Stimulated activated CD4-positive, alpha-beta T cell treated with anti-CD3 and anti-CD28 coated beads, Interleukin-4, amount 100 ng/mL, for 4 hours (primary cell): ENCODE measurements around the gene PRSS48.
A peak's percentile ranks its signal among the peaks of the same experiment; 100 is the strongest.
"Not testable (repeated sequence)": the region's sequence is repeated elsewhere in the genome, so short reads cannot be mapped to it uniquely, and the experiment has no call there.

Source experiments
- DNase-seq, 2 experiments: peaks; one replicate each; pipeline ENCODE4 v3.0.0-alpha.2; 2020

The PRSS48 gene

GRCh38 chr4:151276787-151277562 lies at the start of gene PRSS48:
TSS of gene PRSS48 (plus strand) at chr4:151277161. CDS start at chr4:151277173, 12 bp downstream.
- DNase-seq: peak; percentile 3 to 36

GRCh38 chr4:151227172-151227571 lies 49.8 kb upstream of the PRSS48 start:
- DNase-seq: no peak

DNA sequence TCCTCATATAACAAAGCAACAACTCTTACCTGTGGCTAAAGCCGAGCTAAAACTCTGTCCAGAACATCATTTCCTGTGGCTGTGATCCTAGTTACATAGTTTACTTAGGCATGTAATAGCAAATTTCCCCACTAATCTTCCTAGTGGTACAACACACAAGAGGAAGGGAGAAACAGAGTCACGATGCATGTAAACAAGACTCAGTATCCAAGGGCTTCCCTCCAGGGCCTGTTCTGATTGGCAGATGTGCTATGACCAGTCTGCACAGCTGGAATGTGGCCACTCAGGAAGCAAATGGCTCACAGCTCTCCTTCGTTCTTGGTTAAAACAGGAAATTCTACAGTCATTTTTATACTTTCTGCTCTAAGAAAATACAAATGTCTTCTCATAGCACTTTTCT lies 49.2 kb upstream of the PRSS48 start:
- DNase-seq: no peak

DNA sequence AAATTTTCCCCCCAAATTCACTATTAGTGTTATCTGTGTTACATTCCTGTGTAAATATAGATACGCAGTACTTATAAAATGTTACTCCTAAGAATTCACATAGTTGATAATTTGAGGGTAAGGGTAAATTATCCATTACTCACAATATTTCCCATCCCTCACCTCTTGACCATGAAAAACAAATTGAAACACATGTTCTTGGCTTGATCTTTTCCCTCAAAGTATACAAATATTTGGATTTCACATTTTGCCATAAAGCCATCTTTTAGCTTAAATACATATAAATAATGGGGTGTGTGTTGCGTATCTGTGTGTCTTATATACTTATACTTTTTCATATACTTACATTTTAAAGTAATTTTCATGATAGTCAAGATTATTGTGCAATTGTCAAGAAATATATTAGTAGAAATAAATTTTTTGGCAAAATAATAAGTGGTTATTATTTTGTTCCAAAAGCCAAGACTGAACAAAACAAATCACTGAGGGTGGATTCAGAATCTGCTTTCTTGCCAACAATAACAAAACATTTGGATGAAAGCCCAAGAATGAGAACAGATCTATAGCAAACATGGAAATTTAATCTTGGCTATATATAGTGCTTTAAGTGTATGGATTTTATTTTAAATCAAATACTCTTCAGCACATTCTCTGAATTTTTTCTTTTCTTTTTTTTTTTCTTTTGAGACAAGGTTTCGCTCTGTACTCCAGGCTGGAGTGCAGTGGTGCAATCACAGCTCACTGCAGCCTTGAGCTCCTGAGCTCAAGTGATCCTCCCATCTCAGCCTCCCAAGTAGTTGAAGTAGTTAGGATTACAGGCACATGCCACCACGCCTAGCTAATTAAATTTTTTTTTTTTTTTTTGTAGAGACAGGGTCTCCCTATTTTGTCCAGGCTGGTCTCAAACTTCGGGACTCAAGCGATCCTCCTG lies 48.5 kb upstream of the PRSS48 start:
- no peak for DNase-seq

DNA sequence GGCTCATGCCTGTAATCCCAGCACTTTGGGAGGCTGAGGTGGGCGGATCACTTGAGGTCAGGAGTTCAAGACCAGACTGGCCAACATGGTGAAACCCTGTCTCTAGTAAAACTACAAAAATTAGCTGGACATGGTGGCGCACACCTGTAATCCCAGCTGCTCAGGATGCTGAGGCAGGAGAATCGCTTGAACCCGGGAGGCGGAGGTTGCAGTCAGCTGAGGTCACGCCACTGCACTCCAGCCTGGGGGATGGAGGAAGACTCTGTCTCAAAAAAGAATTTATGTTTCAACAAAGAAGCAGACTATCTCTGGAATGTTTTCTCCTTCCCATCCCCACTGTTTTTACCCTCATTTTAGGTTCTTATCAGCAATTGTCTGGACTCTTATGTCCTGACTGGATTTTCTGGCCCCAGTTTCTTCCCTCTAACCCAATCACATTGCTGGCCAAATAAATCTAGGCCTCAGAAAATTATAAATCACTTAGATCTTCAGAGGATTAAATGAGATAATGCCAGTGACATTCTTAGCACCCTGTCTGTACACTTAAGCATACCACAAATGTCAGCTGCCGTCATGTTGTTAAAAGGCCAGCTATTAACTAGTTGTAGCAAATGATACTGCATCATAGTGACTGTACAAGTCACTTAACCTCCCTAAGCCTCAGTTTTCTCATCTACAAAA lies 44.9 kb upstream of the PRSS48 start:
- DNase-seq: no peak

DNA sequence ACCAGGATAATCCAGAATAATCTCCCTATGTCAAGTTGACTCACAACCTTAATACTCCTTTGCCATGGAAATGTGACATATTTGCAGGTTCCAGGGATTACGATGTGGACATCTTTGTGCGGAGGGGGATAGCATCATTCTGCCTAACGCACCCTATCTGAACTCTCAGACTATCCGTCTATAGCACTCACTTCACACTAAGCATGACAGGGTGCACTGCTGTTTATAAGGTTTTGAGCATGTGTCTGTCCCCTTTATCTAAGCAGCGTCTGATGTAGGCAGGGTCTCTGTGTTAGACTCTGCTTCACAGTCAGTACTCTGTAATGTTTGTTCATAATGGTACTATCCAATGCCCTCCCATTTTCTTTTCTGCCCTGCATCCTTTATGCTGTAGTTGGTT lies 43.4 kb upstream of the PRSS48 start:
- DNase-seq: no peak

DNA sequence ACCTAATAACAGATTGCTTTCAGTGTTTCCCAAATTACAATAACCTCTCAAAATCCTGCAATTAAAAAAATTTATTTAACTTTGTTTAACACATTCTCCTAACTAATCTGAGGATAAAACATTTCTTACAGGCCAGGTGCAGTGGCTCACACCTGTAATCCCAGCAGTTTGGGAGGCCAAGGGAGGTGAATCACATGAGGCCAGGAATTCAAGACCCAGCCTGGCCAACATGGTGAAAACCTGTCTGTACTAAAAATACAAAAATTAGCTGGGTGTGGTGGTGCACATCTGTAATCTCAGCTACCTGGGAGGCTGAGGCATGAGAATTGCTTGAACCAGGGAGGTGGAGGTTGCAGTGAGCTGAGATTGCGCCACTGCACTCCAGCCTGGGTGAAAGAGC lies 41.6 kb upstream of the PRSS48 start:
- not testable (repeated sequence) for DNase-seq

GRCh38 chr4:151236036-151236435 lies 40.9 kb upstream of the PRSS48 start:
- DNase-seq: no peak

DNA sequence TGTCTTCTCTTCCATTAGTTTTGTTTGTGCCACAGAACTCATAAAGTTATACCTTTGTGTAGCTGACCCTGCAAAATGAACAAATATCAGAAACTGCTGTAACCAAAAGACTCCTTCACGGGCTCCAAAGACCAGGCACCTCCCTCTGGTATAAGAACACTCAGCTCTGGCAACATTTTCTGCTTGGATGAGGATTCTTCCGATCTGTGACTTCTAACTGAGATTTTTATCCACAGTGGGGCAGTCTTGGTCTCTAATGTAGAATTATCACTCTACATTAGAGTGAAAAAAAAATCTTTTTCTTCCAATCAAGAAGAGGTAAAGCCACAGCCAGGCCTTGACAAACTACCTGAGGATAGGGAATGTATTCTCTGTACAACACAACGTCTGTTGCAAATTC lies 38.5 kb upstream of the PRSS48 start:
- no peak for DNase-seq

GRCh38 chr4:151239608-151240007 lies 37.4 kb upstream of the PRSS48 start:
- no peak for DNase-seq

DNA sequence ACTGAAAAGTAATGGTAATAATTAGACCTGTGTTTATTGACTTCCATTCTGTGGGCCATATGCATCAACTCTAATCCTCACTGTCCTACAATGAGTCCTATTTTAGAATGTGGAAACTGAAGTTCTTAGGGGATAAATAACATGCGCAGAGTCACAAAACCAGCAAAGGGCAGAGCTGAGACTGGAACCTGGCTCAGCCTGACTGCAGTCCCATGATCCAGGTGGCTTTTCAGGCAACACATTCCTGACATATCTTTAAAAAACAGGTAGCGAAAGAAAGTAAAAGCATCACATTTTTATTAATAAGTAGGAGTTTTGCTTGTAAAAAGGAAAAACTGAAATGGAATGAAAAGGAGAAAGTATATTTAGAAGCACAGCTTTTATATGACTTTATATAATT lies 34.7 kb upstream of the PRSS48 start:
- no peak for DNase-seq

GRCh38 chr4:151246742-151247141 lies 30.2 kb upstream of the PRSS48 start:
- DNase-seq: no peak

DNA sequence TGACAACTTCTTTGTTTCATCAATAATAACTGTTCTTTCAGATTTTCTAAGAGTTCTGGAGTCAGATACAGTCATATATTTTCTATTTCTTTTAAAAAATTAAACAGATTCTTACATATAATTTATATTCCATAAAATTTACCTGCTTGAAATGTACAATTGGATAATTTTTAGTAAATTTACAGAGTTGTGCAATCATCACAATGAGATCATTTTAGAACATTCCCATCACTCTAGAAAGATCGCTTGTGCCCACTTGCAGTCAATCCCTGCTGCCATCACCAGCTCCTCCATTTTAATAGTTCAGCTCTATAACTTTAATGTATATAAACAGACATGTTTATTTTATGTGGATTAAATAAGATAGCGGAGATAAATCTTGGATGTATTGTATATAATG lies 29.6 kb upstream of the PRSS48 start:
- no peak for DNase-seq

DNA sequence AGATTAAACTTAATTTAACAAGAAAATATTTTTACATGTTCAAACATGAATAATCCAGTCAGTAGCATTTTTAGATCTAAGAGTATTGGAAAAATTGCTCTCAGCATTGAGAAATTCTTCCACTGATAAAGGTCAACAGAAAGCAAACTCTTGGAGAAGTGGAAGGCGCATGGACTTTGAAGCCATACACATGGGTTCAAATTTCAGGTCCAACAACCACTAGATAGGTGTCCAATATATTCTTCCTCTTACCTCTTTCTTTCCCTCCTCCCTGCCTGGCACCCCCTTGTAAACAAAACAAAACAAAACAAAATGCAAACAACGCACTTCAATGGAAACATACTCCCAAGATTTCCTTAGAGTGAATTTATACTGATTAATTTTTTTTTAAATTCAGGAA lies 28.4 kb upstream of the PRSS48 start:
- DNase-seq: no peak

- DNase-seq: no peak
Observed at GRCh38 chr4:151250706-151251105, 26.3 kb upstream of the PRSS48 start.

- DNase-seq: no peak
Observed at GRCh38 chr4:151251603-151252304, 25.2 kb upstream of the PRSS48 start.

GRCh38 chr4:151255226-151255625 lies 21.7 kb upstream of the PRSS48 start:
- DNase-seq: not testable (repeated sequence)

DNA sequence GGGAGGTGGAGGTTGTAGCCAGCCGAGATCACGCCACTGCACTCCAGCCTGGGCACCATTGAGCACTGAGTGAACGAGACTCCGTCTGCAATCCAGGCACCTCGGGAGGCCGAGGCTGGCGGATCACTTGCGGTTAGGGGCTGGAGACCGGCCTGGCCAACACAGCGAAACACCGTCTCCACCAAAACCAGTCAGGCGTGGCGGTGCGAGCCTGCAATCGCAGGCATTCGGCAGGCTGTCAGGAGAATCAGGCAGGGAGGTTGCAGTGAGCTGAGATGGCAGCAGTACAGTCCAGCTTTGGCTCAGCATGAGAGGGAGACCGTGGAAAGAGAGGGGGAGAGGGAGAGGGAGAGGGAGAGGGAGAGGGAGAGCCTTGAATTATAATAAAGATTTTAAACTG lies 21.3 kb upstream of the PRSS48 start:
- DNase-seq: not testable (repeated sequence)

GRCh38 chr4:151256134-151256533 lies 20.8 kb upstream of the PRSS48 start:
- DNase-seq: no peak

GRCh38 chr4:151257704-151258103 lies 19.3 kb upstream of the PRSS48 start:
- DNase-seq: no peak

- DNase-seq: no peak
Observed at GRCh38 chr4:151259752-151260151, 17.2 kb upstream of the PRSS48 start.

DNA sequence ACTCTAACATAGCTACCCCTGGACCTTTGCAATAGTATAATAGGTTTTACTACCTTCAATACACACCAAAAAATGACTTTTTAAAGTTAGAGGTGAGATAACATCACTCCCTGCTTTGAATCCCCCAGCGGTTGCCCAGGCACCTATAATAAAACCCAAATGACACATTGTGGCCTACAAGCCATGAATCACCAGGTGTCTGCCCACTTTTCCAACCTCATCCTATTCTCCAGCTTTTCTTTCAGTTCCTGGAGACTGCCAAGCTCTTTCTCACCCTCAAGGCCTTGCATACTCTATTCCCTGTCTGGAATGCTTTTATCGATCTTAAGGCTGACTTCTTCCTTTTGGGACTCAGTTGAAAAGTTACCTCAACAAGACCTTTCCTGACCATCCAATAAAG lies 16.4 kb upstream of the PRSS48 start:
- no peak for DNase-seq

DNA sequence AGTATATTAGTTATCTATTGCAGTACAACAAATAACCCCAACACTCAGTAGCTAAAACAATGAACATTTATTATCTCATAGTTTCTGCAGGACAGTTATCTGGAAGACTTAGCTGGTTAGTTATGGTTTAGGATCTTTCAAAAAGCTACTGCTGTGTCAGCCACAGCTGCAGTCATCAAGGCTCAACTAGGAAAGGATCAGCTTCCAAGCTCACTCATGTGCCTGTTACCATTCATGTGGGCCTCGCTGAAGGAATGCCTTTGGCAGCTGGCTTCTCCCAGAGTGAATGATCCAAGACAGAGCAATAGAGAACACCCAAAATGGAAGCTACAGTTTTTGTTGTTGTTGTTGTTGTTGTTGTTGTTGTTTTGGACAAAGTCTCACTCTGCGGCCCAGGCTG lies 13.5 kb upstream of the PRSS48 start:
- DNase-seq: no peak
